ENCODE measurements around the gene OR5C1. TPM values are rescaled to one million over a fixed set of nuclear protein-coding genes. Genes with fewer than 3 reads are reported as not detected.
"Not testable (repeated sequence)": the region's sequence is repeated elsewhere in the genome, so short reads cannot be mapped to it uniquely, and the experiment has no call there.

The OR5C1 gene
- total RNA-seq, 1 experiment from 2014 or later: not detected

- Histone ChIP-seq H3K4me1 (replicated peaks; ENCODE audit: insufficient read depth) (peaks cover 7% of the 10 kb centered on the region), H3K4me2 (no peak overlapping the region), H3K27ac (no peak overlapping the region), H3F3A (ENCODE audit: insufficient read depth, low read depth) (no peaks in the 10 kb centered on the region), H3K9me3 (ENCODE audit: insufficient read depth, low read depth) (no peaks in the 10 kb centered on the region), H3K9me2 (ENCODE audit: insufficient read depth) (no peaks in the 10 kb centered on the region), H2AFZ (no peak overlapping the region), H3K4me3 (no peak overlapping the region), H3K79me2 (ENCODE audit: low read depth) (peaks cover 14% of the 10 kb centered on the region), H3K27me3 (ENCODE audit: insufficient read depth, low read depth) (no peaks in the 10 kb centered on the region), H4K20me1 (ENCODE audit: insufficient read depth) (no peaks in the 10 kb centered on the region), H3K36me3 (ENCODE audit: low read depth) (peaks cover 17% of the 10 kb centered on the region)
- intact Hi-C loops (cut with micrococcal nuclease; ENCODE audit: unreplicated experiment): loop anchor here (10.0 kb wide), 1 partner anchor 533 kb away; the partner anchor contains the start of gene CRB2
- ChIA-PET POLR2A (ENCODE audit: unreplicated experiment) (no interaction called here), CTCF (no interaction called here)
- no peak for DNase-seq
- BruUV-seq (replicated peaks): no TSS peak
- TF ChIP-seq EZH2 (IDR thresholded peaks at IDR 0.05; ENCODE audit: low read depth): no peak
- TF ChIP-seq CTCF (conservative IDR thresholded peaks at IDR 0.05): no peak
These were observed 33.3 kb downstream of the OR5C1 start for GRCh38 chr9:122822056-122822455.

GRCh38 chr9:122822938-122823337 lies 34.2 kb downstream of the OR5C1 start:
- no peaks in the 10 kb centered on the region for H3K27me3 ChIP-seq (ENCODE audit: insufficient read depth, low read depth)
- H3K4me2 ChIP-seq: no peak overlapping the region
- H3K4me1 ChIP-seq (replicated peaks; ENCODE audit: insufficient read depth): peaks cover 10% of the 10 kb centered on the region
- peaks cover 22% of the 10 kb centered on the region for H3K79me2 ChIP-seq (ENCODE audit: low read depth)
- no peak overlapping the region for H3K4me3 ChIP-seq
- TF ChIP-seq CTCF (conservative IDR thresholded peaks at IDR 0.05): no peak
- no peak for TF ChIP-seq EZH2 (IDR thresholded peaks at IDR 0.05; ENCODE audit: low read depth)
- H2AFZ ChIP-seq: no peak overlapping the region
- ChIA-PET CTCF (no interaction called here), POLR2A (ENCODE audit: unreplicated experiment) (no interaction called here)
- DNase-seq: no peak
- H3F3A ChIP-seq (ENCODE audit: insufficient read depth, low read depth): peaks cover 8% of the 10 kb centered on the region; the same call in 1 of the 2 replicates
- H3K36me3 ChIP-seq (ENCODE audit: low read depth): peaks cover 17% of the 10 kb centered on the region
- no peaks in the 10 kb centered on the region for H3K9me2 ChIP-seq (ENCODE audit: insufficient read depth)
- H3K9me3 ChIP-seq (ENCODE audit: insufficient read depth, low read depth): no peaks in the 10 kb centered on the region
- no peak overlapping the region for H3K27ac ChIP-seq
- no peaks in the 10 kb centered on the region for H4K20me1 ChIP-seq (ENCODE audit: insufficient read depth)
- intact Hi-C loops (cut with micrococcal nuclease; ENCODE audit: unreplicated experiment): loop anchor here (10.0 kb wide), 1 partner anchor 532 kb away; the partner anchor contains the start of gene CRB2
- no TSS peak for BruUV-seq (replicated peaks)

DNA sequence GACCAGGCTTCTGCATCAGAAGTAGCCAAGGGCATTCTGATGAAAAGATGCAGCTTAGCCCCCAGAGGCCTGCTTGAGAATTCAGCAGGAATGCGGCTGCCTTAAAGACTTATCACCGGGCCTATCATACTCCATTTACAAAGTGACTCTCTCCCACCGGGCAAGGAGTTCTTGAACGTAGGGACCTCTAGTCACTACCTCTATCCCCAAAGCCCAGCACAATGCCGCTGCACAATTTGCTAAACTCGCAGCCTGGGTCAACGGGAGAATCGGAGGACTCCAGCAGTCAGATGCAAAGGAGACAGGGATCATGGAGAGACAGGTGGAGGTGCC lies 39.0 kb downstream of the OR5C1 start:
- DNase-seq: no peak
- no TSS peak for BruUV-seq (replicated peaks)
- TF ChIP-seq CTCF (conservative IDR thresholded peaks at IDR 0.05): no peak
- no peak for TF ChIP-seq EZH2 (IDR thresholded peaks at IDR 0.05; ENCODE audit: low read depth)
- H3K9me3 ChIP-seq (ENCODE audit: insufficient read depth, low read depth): no peaks in the 10 kb centered on the region
- H3K79me2 ChIP-seq (ENCODE audit: low read depth): peaks cover 23% of the 10 kb centered on the region
- peak overlapping the region; percentile 75 for H3K4me2 ChIP-seq
- H3K4me3 ChIP-seq: peak overlapping the region; percentile 61
- peaks cover 11% of the 10 kb centered on the region; the same call in 1 of the 2 replicates for H3F3A ChIP-seq (ENCODE audit: insufficient read depth, low read depth)
- H3K4me1 ChIP-seq (replicated peaks; ENCODE audit: insufficient read depth): peaks cover 14% of the 10 kb centered on the region
- ChIA-PET CTCF (no interaction called here), POLR2A (ENCODE audit: unreplicated experiment) (interaction anchor here (0.6 kb wide), 5 partner anchors 21 to 503 kb away, joined by 3 to 15 read pairs (median 6); partner anchors contain the start of genes RC3H2 and ZBTB26)
- intact Hi-C loops (cut with micrococcal nuclease; ENCODE audit: unreplicated experiment): loop anchor here (1.0 to 10.0 kb wide), 2 partner anchors 78 to 527 kb away; partner anchors contain the start of genes CRB2 and RC3H2
- no peaks in the 10 kb centered on the region for H4K20me1 ChIP-seq (ENCODE audit: insufficient read depth)
- peaks cover 7% of the 10 kb centered on the region; the same call in 1 of the 2 replicates for H3K36me3 ChIP-seq (ENCODE audit: low read depth)
- no peaks in the 10 kb centered on the region for H3K27me3 ChIP-seq (ENCODE audit: insufficient read depth, low read depth)
- no peaks in the 10 kb centered on the region for H3K9me2 ChIP-seq (ENCODE audit: insufficient read depth)
- H2AFZ ChIP-seq: peak overlapping the region; percentile 98
- peak overlapping the region; percentile 64 for H3K27ac ChIP-seq

DNA sequence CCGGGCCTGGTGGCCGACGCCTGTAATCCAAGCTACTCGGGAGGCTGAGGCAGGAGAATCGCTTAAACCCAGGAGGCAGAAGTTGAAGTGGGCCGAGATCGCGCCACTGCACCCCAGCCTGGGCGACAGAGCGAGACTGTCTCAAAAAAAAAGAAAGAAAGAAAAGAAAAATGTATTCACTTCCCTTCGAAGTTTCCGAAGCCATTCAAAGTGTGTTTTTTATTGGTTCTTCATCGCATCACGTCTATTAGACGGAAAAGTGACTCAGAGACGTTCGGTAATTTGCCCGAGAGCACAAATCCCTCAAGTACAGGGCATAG lies 40.2 kb downstream of the OR5C1 start:
- peak overlapping the region; percentile 75 for H3K4me2 ChIP-seq
- H3K4me1 ChIP-seq (replicated peaks; ENCODE audit: insufficient read depth): peaks cover 14% of the 10 kb centered on the region
- H3K27me3 ChIP-seq (ENCODE audit: insufficient read depth, low read depth); BruUV-seq (replicated peaks); DNase-seq; H3K36me3 ChIP-seq (ENCODE audit: low read depth); CTCF ChIA-PET; POLR2A ChIA-PET (ENCODE audit: unreplicated experiment); H3K9me3 ChIP-seq (ENCODE audit: insufficient read depth, low read depth); H4K20me1 ChIP-seq (ENCODE audit: insufficient read depth); H3K9me2 ChIP-seq (ENCODE audit: insufficient read depth): not testable (repeated sequence)
- peak overlapping the region; percentile 64 for H3K27ac ChIP-seq
- peaks cover 11% of the 10 kb centered on the region; the same call in 1 of the 2 replicates for H3F3A ChIP-seq (ENCODE audit: insufficient read depth, low read depth)
- H2AFZ ChIP-seq: peak overlapping the region; percentile 98
- peak overlapping the region; percentile 61 for H3K4me3 ChIP-seq
- intact Hi-C loops (cut with micrococcal nuclease; ENCODE audit: unreplicated experiment): loop anchor here (1.0 to 10.0 kb wide), 2 partner anchors 76 to 526 kb away; partner anchors contain the start of genes CRB2 and RC3H2
- H3K79me2 ChIP-seq (ENCODE audit: low read depth): peaks cover 23% of the 10 kb centered on the region
